K562 (cell line): ENCODE results near the gene IL18RAP.

Experiments
- BRD4 ChIP-seq: fragments of 200-600 bp; sonication (generic); IDR thresholded peaks from 2 replicates; pipeline ENCODE4 v1.6.1; 2017; ENCODE audit warnings: inconsistent platforms
- FOXJ3 ChIP-seq: sonication (generic); formaldehyde crosslinking; IDR thresholded peaks from 2 replicates; pipeline ENCODE4 v1.4.0; 2020; ENCODE audit warnings: mild to moderate bottlenecking, missing genetic modification reagents
- GTF2F1 ChIP-seq: IDR thresholded peaks from 2 replicates; pipeline ENCODE4 v1.6.1; 2011; ENCODE audit warnings: low read depth, low read length, improper control_type of control experiment
- L3MBTL2 ChIP-seq: fragments of 450-650 bp; IDR thresholded peaks from 2 replicates; pipeline ENCODE4 v1.6.1; 2016; ENCODE audit warnings: mild to moderate bottlenecking, moderate library complexity
- POLR2A ChIP-seq: fragments of 450-650 bp; conservative IDR thresholded peaks from 2 replicates; pipeline ENCODE4 v1.6.1; 2016
- SP2 ChIP-seq: IDR thresholded peaks from 2 replicates; pipeline ENCODE4 v1.6.1; 2011; ENCODE audit warnings: mild to moderate bottlenecking, low read depth, low read length, moderate library complexity; ENCODE audit not compliant: poor library complexity, severe bottlenecking; ENCODE audit errors: extremely low read depth
- TOE1 ChIP-seq, 2 experiments: fragments of 450-650 bp in 1 of 2; sonication (generic) in 1 of 2; formaldehyde crosslinking in 1 of 2; IDR thresholded peaks; 2 replicates each; pipeline versions ENCODE4 v1.7.1 to v1.8.0; 2016 to 2022; ENCODE audit warnings: borderline replicate concordance in 2 of 2, mild to moderate bottlenecking in 2 of 2, antibody characterized with exemption in 1 of 2, inconsistent platforms in 1 of 2, low read depth in 1 of 2, missing genetic modification reagents in 1 of 2, moderate library complexity in 1 of 2
- ZNF282 ChIP-seq: sonication (generic); formaldehyde crosslinking; IDR thresholded peaks from 2 replicates; pipeline ENCODE4 v1.8.1; 2023; ENCODE audit warnings: missing genetic modification reagents
- ZNF76 ChIP-seq: fragments of 250-450 bp; sonication (Bioruptor Pico); IDR thresholded peaks from 2 replicates; pipeline ENCODE4 v1.4.0; 2020; ENCODE audit warnings: mild to moderate bottlenecking, moderate library complexity, borderline replicate concordance

GRCh38 chr2:102473020-102473419 is 50.1 kb downstream of the IL18RAP start, which contains the start of gene SLC9A4:
- TF ChIP-seq L3MBTL2 (no peak), FOXJ3 (no peak), ZNF282 (CRISPR knock-in tag) (no peak), GTF2F1 (no peak), SP2 (no peak), POLR2A (no peak), TOE1 (IDR thresholded peaks at IDR 0.05; ENCODE audit: borderline replicate concordance) (no peak), TOE1 (CRISPR knock-in tag; IDR thresholded peaks at IDR 0.05; ENCODE audit: borderline replicate concordance, low read depth) (no peak), BRD4 (no peak), ZNF76 (CRISPR knock-in tag) (no peak)
